ENCODE results near the gene IPPK. TPM values are rescaled to one million over a fixed set of nuclear protein-coding genes. Genes with fewer than 3 reads are reported as not detected.
A peak's percentile ranks its signal among the peaks of the same experiment; 100 is the strongest.

Gene IPPK
- total and polyA plus RNA-seq, 11 donors = 4.2 to 11.0 (median 8.6) TPM

DNA sequence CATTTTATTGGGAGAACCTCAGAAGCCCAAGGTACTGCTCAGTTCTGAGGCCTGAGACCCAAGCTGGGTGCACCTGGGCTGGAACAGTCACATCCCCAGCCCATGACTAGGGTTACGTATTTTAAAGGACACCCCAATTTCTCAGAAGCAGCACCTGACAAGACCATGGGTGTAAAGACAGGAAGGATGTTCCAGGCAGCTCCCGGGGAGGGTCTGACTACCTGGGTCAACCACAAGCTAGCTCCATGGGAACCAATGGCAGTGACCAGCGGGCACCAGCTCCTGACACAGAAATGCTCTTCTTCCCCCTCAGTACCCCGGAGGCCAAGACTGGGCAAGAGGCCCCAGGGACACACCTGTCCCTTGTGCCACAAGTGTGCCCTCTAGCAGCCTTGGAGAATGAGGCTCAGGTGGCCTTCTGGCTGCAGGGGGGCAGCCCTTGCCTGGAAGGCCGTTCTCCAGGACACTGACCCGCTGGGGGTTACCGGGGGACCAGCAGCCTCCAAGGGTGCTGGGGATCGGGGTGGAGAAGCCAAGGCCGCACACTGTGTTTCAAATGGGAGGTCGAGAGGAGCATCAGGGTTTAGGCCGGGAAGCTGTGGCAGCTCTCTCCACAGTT lies 52.6 kb downstream of the IPPK start:
- Histone ChIP-seq H3K27ac (peak overlapping the region; percentile 31 to 82 (median 63)), H3K27me3 (no peaks in the 10 kb centered on the region), H3K4me1 (peaks cover 0 to 44% (median 5%) of the 10 kb centered on the region in 12 donors), H3K9me3 (no peaks in the 10 kb centered on the region), H3K36me3 (peaks cover 0 to 92% (median 70%) of the 10 kb centered on the region in 9 donors), H3K4me3 (no peak overlapping the region)
- intact Hi-C loops (cut with DNase I) = loop anchor here in 1 of 10 donors (10.0 kb wide), 1 partner anchor 133 kb away; the partner anchor contains the start of gene ASPN
- DNase-seq (peak in 1 of 5 donors; percentile 30), ATAC-seq (peak in 1 of 4 donors; percentile 6)
- TF ChIP-seq, protein P1, sequence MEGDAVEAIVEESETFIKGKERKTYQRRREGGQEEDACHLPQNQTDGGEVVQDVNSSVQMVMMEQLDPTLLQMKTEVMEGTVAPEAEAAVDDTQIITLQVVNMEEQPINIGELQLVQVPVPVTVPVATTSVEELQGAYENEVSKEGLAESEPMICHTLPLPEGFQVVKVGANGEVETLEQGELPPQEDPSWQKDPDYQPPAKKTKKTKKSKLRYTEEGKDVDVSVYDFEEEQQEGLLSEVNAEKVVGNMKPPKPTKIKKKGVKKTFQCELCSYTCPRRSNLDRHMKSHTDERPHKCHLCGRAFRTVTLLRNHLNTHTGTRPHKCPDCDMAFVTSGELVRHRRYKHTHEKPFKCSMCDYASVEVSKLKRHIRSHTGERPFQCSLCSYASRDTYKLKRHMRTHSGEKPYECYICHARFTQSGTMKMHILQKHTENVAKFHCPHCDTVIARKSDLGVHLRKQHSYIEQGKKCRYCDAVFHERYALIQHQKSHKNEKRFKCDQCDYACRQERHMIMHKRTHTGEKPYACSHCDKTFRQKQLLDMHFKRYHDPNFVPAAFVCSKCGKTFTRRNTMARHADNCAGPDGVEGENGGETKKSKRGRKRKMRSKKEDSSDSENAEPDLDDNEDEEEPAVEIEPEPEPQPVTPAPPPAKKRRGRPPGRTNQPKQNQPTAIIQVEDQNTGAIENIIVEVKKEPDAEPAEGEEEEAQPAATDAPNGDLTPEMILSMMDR (IDR thresholded peaks at IDR 0.05) = no peak
- TF ChIP-seq POLR2A (IDR thresholded peaks at IDR 0.05) = no peak
- 89 to 93% (median 91%) methylated on average over 7 to 11 of the region's 11 CpGs for WGBS, 4 donors

DNA sequence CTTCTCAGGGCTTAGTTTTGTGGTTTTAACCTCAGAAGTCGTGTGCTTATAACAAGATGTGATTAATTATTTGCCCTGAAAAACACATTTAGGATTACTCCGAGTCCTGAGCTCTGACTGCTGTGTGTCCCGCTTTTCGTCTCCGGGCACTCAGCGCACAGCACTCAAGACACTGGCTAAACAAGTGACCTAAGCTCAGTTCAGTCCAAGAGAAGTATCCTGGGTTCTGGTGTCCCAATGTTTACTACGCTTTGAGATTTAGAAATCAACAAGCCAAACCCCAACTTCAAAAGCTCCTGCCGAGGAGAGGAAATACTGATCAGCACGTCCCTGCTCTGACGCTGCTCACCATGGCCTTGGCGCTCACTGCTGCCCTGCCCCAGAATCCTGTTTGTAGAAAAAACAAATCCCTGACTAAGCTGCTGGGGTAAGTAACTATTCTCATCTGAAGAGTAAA lies 53.2 kb downstream of the IPPK start:
- TF ChIP-seq, protein P1 (IDR thresholded peaks at IDR 0.05) = no peak
- no peak for TF ChIP-seq POLR2A (IDR thresholded peaks at IDR 0.05)
- Histone ChIP-seq H3K9me3 (no peaks in the 10 kb centered on the region), H3K27me3 (no peaks in the 10 kb centered on the region), H3K27ac (peak overlapping the region; percentile 31 to 82 (median 63)), H3K4me3 (no peak overlapping the region), H3K4me1 (peaks cover 0 to 47% (median 5%) of the 10 kb centered on the region in 12 donors), H3K36me3 (peaks cover 0 to 98% (median 72%) of the 10 kb centered on the region in 9 donors)
- peak; percentile 19 to 50 (median 42) for ATAC-seq
- DNase-seq = peak in 1 of 5 donors; percentile 36
- 76 to 88% (median 83%) methylated on average over 10 to 11 of the region's 11 CpGs for WGBS, 4 donors
- intact Hi-C loops (cut with DNase I) = loop anchor here in 1 of 10 donors (10.0 kb wide), 1 partner anchor 132 kb away; the partner anchor contains the start of gene ASPN

DNA sequence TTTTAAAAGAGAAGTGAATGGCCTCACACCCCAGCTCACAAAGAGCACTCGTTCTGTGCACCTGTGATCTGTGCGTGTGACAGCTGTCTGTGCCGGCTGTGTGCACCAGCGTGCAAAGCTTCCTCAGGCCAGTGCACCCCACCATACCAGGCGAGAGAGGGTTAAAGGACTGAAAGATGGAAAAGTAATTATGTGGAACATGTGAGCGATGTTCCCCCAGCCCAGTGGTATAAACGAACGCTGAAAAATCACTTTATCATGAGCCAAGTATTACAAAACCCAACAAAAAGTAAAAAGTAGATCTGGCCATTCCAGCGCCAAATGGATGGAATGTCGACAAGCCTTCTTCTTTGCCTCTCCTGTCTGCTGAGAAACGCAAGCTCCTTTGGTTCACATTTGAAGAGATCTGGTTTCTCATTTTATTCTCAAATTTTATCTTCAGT lies 53.7 kb downstream of the IPPK start:
- DNase-seq = no peak
- peak overlapping the region; percentile 19 to 82 (median 63) for H3K27ac ChIP-seq
- WGBS, 4 donors = 71 to 78% (median 75%) methylated on average over 11 of the region's 11 CpGs
- no peak for TF ChIP-seq POLR2A (IDR thresholded peaks at IDR 0.05)
- TF ChIP-seq, protein P1 (IDR thresholded peaks at IDR 0.05) = no peak
- H3K36me3 ChIP-seq = peaks cover 0 to 99% (median 75%) of the 10 kb centered on the region in 9 donors
- no peaks in the 10 kb centered on the region for H3K27me3 ChIP-seq
- no peaks in the 10 kb centered on the region for H3K9me3 ChIP-seq
- intact Hi-C loops (cut with DNase I) = loop anchor here in 1 of 10 donors (10.0 kb wide), 1 partner anchor 131 kb away; the partner anchor contains the start of gene ASPN
- peak in 2 of 4 donors; percentile 25 to 30 for ATAC-seq
- no peak overlapping the region for H3K4me3 ChIP-seq
- peaks cover 0 to 51% (median 5%) of the 10 kb centered on the region in 12 donors for H3K4me1 ChIP-seq

DNA sequence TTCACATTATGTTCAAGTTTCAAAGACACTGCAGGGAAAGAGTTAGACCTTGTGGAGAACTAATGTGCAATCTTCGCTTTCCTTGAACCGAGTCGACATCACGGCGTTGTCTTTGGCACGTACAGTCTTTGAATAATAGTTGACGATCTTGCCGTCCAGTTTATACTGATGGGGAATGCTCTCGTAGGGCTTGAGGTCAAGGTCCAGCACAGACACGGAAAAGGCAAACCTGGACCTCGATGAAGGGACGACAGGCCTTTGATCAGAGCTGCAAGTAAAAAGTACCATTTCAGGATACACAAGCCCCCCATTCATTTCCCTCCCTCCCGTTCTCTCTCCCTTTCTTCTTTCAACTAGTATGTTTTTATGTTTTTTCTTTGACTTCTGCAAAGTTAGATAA lies 54.1 kb downstream of the IPPK start:
- TF ChIP-seq, protein P1 (IDR thresholded peaks at IDR 0.05) = no peak
- no peak for TF ChIP-seq POLR2A (IDR thresholded peaks at IDR 0.05)
- no peak for DNase-seq
- 79 to 90% (median 87%) methylated on average over 13 of the region's 13 CpGs for whole genome bisulfite sequencing, 4 donors
- Histone ChIP-seq H3K4me3 (no peak overlapping the region), H3K36me3 (peaks cover 0 to 97% (median 75%) of the 10 kb centered on the region in 9 donors), H3K27me3 (no peaks in the 10 kb centered on the region), H3K4me1 (peaks cover 0 to 55% (median 5%) of the 10 kb centered on the region in 12 donors), H3K27ac (peak overlapping the region in 10 of 12 donors; percentile 31 to 82 (median 63)), H3K9me3 (no peaks in the 10 kb centered on the region)
- intact Hi-C loops (cut with DNase I) = loop anchor here in 1 of 10 donors (10.0 kb wide), 1 partner anchor 131 kb away; the partner anchor contains the start of gene ASPN
- ATAC-seq = no peak

Measured in heart left ventricle (tissue), 16 donors.